Measurements from ENCODE around the gene GPER1.

GPER1 gene

DNA sequence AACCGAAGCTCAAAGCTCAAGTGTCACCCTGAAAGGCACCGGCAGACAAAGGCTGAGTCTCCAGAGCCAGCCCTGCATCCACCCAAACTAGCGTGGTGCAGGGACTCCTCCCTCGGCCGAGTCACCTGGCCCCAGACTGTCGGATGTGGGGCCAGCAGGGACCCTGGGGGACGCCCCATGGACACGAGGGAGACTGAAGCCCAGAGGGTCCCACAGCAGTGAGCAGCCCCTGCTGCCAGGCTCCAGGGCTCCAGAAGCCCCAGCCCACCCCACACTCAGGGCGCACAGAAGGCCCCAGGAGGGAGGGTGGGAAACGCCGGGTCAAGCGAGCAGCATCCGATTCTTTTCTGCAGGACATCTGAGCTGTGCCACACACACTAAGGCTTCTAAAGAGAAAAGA is 23.3 kb upstream of the GPER1 start:
- no peak overlapping the region for H3K4me3 Mint-ChIP-seq

GRCh38 chr7:1065263-1065584 is 22.7 kb upstream of the GPER1 start:
- peaks cover 47% of the 10 kb centered on the region for H3K4me1 Mint-ChIP-seq
- no peak for TF ChIP-seq CTCF (IDR thresholded peaks at IDR 0.05)
- no peak for DNase-seq
- peaks cover 7% of the 10 kb centered on the region for H3K36me3 Mint-ChIP-seq (ENCODE audit: low read depth)
- H3K27me3 Mint-ChIP-seq (ENCODE audit: low read depth, poor library complexity), result peaks cover 7% of the 10 kb centered on the region
- H3K27ac Mint-ChIP-seq, result no peak overlapping the region
- no peak overlapping the region for H3K4me3 Mint-ChIP-seq
- H3K9me3 Mint-ChIP-seq, result peaks cover 7% of the 10 kb centered on the region

More for the DNA sequence above, 23.3 kb upstream of the GPER1 start:
- H3K27ac Mint-ChIP-seq, result no peak overlapping the region
- peaks cover 52% of the 10 kb centered on the region for H3K4me1 Mint-ChIP-seq
- DNase-seq, result no peak
- peaks cover 7% of the 10 kb centered on the region for H3K27me3 Mint-ChIP-seq (ENCODE audit: low read depth, poor library complexity)
- H3K9me3 Mint-ChIP-seq, result peaks cover 7% of the 10 kb centered on the region
- H3K36me3 Mint-ChIP-seq (ENCODE audit: low read depth), result peaks cover 7% of the 10 kb centered on the region
- TF ChIP-seq CTCF (IDR thresholded peaks at IDR 0.05), result no peak

GRCh38 chr7:1065585-1066241 is 22.2 kb upstream of the GPER1 start:
- Mint-ChIP-seq H3K27me3 (ENCODE audit: low read depth, poor library complexity) (peaks cover 7% of the 10 kb centered on the region), H3K27ac (no peak overlapping the region), H3K36me3 (ENCODE audit: low read depth) (peaks cover 9% of the 10 kb centered on the region), H3K4me3 (no peak overlapping the region), H3K9me3 (peaks cover 10% of the 10 kb centered on the region), H3K4me1 (peaks cover 47% of the 10 kb centered on the region)
- TF ChIP-seq CTCF (IDR thresholded peaks at IDR 0.05), result peak; percentile 85
- peak; percentile 88 for DNase-seq

GRCh38 chr7:1066242-1066588 is 21.7 kb upstream of the GPER1 start:
- Mint-ChIP-seq H3K9me3 (peaks cover 15% of the 10 kb centered on the region), H3K4me1 (peaks cover 47% of the 10 kb centered on the region), H3K36me3 (ENCODE audit: low read depth) (peaks cover 14% of the 10 kb centered on the region), H3K27ac (no peak overlapping the region), H3K4me3 (no peak overlapping the region), H3K27me3 (ENCODE audit: low read depth, poor library complexity) (peaks cover 7% of the 10 kb centered on the region)
- TF ChIP-seq CTCF (IDR thresholded peaks at IDR 0.05), result no peak
- no peak for DNase-seq

DNA sequence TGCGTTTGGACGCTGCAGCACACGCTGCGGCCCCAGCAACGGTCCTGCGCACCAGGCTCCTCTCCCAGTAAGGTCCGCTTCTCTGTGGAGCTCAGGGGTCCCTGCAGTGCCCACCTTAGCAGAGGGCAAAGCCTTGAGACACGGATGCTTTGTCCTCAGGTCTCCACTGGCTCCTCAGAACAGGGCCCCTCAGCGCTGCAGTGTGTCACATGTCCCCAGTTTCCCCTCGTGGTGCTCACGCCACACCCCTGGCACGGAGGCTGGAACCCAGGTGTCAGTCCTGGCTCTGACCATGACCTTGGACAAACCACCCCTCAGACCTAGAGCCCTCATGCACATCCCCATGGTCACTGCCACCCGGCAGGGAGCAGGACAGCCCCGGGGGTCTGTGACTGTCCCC is 19.9 kb upstream of the GPER1 start:
- Mint-ChIP-seq H3K27ac (no peak overlapping the region), H3K27me3 (ENCODE audit: low read depth, poor library complexity) (peaks cover 5% of the 10 kb centered on the region), H3K4me3 (no peak overlapping the region), H3K9me3 (peaks cover 16% of the 10 kb centered on the region), H3K4me1 (peaks cover 51% of the 10 kb centered on the region), H3K36me3 (ENCODE audit: low read depth) (peaks cover 18% of the 10 kb centered on the region)
- TF ChIP-seq CTCF (IDR thresholded peaks at IDR 0.05), result no peak
- DNase-seq, result no peak

DNA sequence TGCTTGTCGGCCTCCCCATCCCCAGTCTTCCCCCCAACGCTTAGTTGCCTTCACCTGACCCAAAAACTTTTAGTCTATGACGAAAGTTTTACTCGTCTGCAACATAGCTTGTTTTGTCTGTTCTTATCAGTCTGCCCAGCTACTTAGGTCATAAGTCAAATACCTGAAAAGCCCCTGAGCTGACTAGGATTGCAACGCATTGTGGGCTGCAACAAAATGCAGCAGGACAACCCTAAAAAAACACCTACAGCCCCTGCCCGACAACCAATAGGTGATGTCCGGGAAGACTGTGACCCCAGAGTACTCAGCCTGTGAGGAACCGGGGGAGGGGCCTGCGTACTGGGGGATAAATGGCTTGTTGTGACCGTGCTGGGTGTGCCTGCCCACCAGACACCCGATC is 19.3 kb upstream of the GPER1 start:
- H3K4me3 Mint-ChIP-seq, result no peak overlapping the region

More for the DNA sequence above, 19.3 kb upstream of the GPER1 start:
- no peak for DNase-seq
- H3K4me1 Mint-ChIP-seq, result peaks cover 54% of the 10 kb centered on the region
- no peak for TF ChIP-seq CTCF (IDR thresholded peaks at IDR 0.05)
- peaks cover 5% of the 10 kb centered on the region for H3K27me3 Mint-ChIP-seq (ENCODE audit: low read depth, poor library complexity)
- H3K9me3 Mint-ChIP-seq, result peaks cover 16% of the 10 kb centered on the region
- H3K27ac Mint-ChIP-seq, result peak overlapping the region; percentile 47
- H3K36me3 Mint-ChIP-seq (ENCODE audit: low read depth), result peaks cover 19% of the 10 kb centered on the region

Measured in nephron progenitor cell (in vitro differentiated cells).